Neural progenitor cell (in vitro differentiated cells): ENCODE data around the gene FAM174C. TPM values are rescaled to one million over a fixed set of nuclear protein-coding genes. Genes with fewer than 3 reads are reported as not detected.
A peak's percentile ranks its signal among the peaks of the same experiment; 100 is the strongest.

Experiments
- DNase-seq: peaks from one replicate; pipeline ENCODE4 v3.0.0-alpha.2; 2016; ENCODE audit warnings: low spot score
- H2AFZ ChIP-seq: fragments of 200-600 bp; sonication (generic); replicated peaks from 2 replicates; pipeline ENCODE4 v1.6.1; 2016; ENCODE audit warnings: antibody characterized with exemption
- H3F3A ChIP-seq: fragments of 200-600 bp; sonication (generic); 2 replicates; pipeline ENCODE4 v1.6.1; 2016; ENCODE audit warnings: antibody characterized with exemption, low read depth
- H3K27ac ChIP-seq: fragments of 200-600 bp; sonication (generic); 2 replicates; pipeline ENCODE4 v1.5.1; 2016; ENCODE audit warnings: mild to moderate bottlenecking
- H3K27me3 ChIP-seq: fragments of 200-600 bp; sonication (generic); 2 replicates; pipeline ENCODE4 v1.6.1; 2016; ENCODE audit warnings: mild to moderate bottlenecking, moderate library complexity
- H3K36me3 ChIP-seq: fragments of 200-600 bp; sonication (generic); 2 replicates; pipeline ENCODE4 v1.5.1; 2016
- H3K4me1 ChIP-seq: fragments of 200-600 bp; sonication (generic); 2 replicates; pipeline ENCODE4 v1.6.1; 2016; ENCODE audit warnings: mixed run types
- H3K4me2 ChIP-seq: fragments of 200-600 bp; sonication (generic); 2 replicates; pipeline ENCODE4 v1.6.1; 2016
- H3K4me3 ChIP-seq: fragments of 200-600 bp; sonication (generic); 2 replicates; pipeline ENCODE4 v1.5.1; 2016
- H3K79me2 ChIP-seq: fragments of 200-600 bp; sonication (generic); 2 replicates; pipeline ENCODE4 v1.6.1; 2016; ENCODE audit warnings: low read depth
- H3K9ac ChIP-seq: fragments of 200-600 bp; sonication (generic); 2 replicates; pipeline ENCODE4 v1.6.1; 2016
- H3K9me3 ChIP-seq: fragments of 200-600 bp; sonication (generic); 2 replicates; pipeline ENCODE4 v1.5.1; 2016; ENCODE audit warnings: low read depth
- H4K20me1 ChIP-seq: fragments of 200-600 bp; sonication (generic); 2 replicates; pipeline ENCODE4 v1.6.1; 2016; ENCODE audit warnings: low read depth
- H3K27ac Mint-ChIP-seq: 3 replicates; pipeline ENCODE4 v1.8.0; 2021; ENCODE audit warnings: mixed read lengths
- H3K27me3 Mint-ChIP-seq: 2 replicates; pipeline ENCODE4 v1.8.0; 2022; ENCODE audit warnings: low read depth, mild to moderate bottlenecking, inconsistent platforms, moderate library complexity, mixed read lengths; ENCODE audit not compliant: insufficient read depth
- H3K36me3 Mint-ChIP-seq: 3 replicates; pipeline ENCODE4 v1.8.0; 2021; ENCODE audit warnings: mixed read lengths
- H3K4me1 Mint-ChIP-seq: 3 replicates; pipeline ENCODE4 v1.8.0; 2021; ENCODE audit warnings: mixed read lengths
- H3K4me3 Mint-ChIP-seq: 3 replicates; pipeline ENCODE4 v1.8.0; 2021; ENCODE audit warnings: mild to moderate bottlenecking, moderate library complexity, mixed read lengths
- H3K9me3 Mint-ChIP-seq: 3 replicates; pipeline ENCODE4 v1.8.0; 2020; ENCODE audit warnings: mixed read lengths
- EZH2 ChIP-seq: fragments of 200-600 bp; sonication (generic); IDR thresholded peaks from 2 replicates; pipeline ENCODE4 v1.6.1; 2017; ENCODE audit warnings: antibody characterized with exemption, mild to moderate bottlenecking, moderate library complexity
- EZH2phosphoT487 ChIP-seq: fragments of 200-600 bp; sonication (generic); IDR thresholded peaks from 2 replicates; pipeline ENCODE4 v1.6.1; 2017; ENCODE audit warnings: antibody characterized with exemption
- total RNA-seq: library from RNA; depleted of rRNA; stranded (reverse); fragments of >200 nt; gene quantifications from 2 replicates; pipeline ENCODE4 v1.2.3, GENCODE V29; 2015; ENCODE audit warnings: low replicate concordance
- TF ChIP-seq, protein P1 (sequence below): fragments of 200-600 bp; sonication (generic); IDR thresholded peaks from 2 replicates; pipeline ENCODE4 v1.5.1; 2017; ENCODE audit warnings: antibody characterized with exemption, mild to moderate bottlenecking

The FAM174C gene
- total RNA-seq, 1 donor from 2014 or later: 4.8 TPM

DNA sequence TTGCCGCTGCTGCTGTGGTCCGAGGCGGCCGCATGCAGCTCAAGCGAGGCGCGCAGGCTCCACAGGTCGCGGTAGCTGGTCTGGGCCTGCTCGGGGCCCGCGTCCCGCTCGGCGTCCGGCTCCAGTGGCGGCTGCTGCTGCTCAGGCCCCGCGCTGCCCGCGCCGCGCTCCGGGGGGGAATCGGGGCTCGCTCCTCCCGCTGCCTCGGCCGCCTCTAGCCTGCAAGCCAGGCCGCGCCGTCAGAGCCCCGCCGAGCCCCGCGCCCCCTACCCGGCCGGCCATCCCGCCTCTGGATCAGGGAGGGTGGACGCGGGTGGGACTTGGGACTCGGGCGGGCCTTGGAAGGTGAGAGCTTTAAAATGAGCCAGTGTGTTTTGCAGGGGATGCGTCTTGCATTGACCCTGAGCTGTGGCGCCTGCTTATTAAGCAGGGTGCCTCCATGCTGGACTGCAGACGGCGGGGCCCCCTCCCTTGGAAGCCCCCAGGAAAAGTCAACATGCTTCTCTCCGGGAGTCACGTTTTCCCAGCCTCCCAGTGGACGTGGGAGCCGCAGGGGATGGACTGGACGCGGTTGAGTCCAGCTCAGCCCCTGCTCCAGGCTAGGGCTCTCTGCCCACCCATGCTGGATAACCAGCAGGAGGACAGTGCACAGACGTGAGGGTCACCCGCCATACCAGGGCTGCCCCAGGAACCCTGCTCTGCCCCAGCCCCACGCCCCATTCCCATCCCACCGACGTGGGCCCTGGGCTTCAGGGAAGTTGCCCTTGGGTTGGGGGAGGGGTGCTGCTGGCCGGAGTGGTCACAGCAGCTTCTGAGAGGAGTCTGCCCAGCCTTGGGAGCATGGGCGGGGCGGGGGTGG, 45.2 kb upstream of the FAM174C start:
- H3K4me1 ChIP-seq: no peaks in the 10 kb centered on the region
- no peak overlapping the region for H3K9ac ChIP-seq
- no peaks in the 10 kb centered on the region for H3K36me3 ChIP-seq
- peaks cover 6% of the 10 kb centered on the region for H3K27me3 Mint-ChIP-seq
- TF ChIP-seq, protein P1, sequence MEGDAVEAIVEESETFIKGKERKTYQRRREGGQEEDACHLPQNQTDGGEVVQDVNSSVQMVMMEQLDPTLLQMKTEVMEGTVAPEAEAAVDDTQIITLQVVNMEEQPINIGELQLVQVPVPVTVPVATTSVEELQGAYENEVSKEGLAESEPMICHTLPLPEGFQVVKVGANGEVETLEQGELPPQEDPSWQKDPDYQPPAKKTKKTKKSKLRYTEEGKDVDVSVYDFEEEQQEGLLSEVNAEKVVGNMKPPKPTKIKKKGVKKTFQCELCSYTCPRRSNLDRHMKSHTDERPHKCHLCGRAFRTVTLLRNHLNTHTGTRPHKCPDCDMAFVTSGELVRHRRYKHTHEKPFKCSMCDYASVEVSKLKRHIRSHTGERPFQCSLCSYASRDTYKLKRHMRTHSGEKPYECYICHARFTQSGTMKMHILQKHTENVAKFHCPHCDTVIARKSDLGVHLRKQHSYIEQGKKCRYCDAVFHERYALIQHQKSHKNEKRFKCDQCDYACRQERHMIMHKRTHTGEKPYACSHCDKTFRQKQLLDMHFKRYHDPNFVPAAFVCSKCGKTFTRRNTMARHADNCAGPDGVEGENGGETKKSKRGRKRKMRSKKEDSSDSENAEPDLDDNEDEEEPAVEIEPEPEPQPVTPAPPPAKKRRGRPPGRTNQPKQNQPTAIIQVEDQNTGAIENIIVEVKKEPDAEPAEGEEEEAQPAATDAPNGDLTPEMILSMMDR: no peak
- no peak for TF ChIP-seq EZH2phosphoT487
- TF ChIP-seq EZH2: no peak
- H3K9me3 ChIP-seq: no peaks in the 10 kb centered on the region
- no peaks in the 10 kb centered on the region for H3K27me3 ChIP-seq
- no peak overlapping the region for H3K27ac ChIP-seq
- no peak for DNase-seq
- no peak overlapping the region for H3K4me3 ChIP-seq
- no peak overlapping the region for H3K4me3 Mint-ChIP-seq
- no peaks in the 10 kb centered on the region for H3K79me2 ChIP-seq
- no peak overlapping the region for H3K27ac Mint-ChIP-seq
- peaks cover 7% of the 10 kb centered on the region for H3K4me1 Mint-ChIP-seq
- no peaks in the 10 kb centered on the region for H3K9me3 Mint-ChIP-seq
- peaks cover 2% of the 10 kb centered on the region for H3K36me3 Mint-ChIP-seq
- peaks cover 5% of the 10 kb centered on the region for H3F3A ChIP-seq
- H3K4me2 ChIP-seq: no peak overlapping the region
- H2AFZ ChIP-seq: no peak overlapping the region
- peaks cover 22% of the 10 kb centered on the region for H4K20me1 ChIP-seq

DNA sequence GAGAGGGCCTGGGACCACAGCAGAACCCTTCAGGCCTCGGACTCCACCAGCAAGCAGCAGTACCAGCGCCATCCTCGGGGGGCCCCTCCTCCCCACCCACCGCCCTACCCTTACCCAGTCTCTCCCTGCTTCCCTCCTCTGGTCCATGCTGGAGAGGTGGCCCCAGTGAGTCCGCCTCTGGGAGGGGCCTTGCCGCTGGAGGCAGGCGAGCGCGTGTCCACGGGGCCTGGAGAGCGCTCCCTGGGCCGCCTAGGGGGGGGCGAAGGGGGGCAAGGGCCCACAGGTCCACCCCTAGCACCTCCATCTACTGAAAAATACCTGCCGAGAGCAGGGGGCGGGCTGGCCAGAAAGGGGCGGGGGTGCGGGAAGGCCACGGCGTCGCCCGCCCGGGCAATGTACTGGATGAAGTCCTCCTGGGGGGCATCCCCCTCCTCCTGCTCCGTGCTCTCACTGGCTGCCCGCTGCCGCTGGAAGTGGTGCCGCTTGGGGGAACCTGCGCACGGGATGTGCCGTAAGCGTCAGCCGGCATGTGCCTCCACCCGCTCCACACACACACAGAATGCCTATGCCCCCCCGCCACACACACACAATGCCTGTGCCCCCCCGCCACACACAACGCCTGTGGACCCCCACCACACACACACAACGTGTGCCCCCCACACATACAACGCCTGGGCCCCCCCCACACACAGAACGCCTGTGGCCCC, 44.4 kb upstream of the FAM174C start:
- Histone ChIP-seq H3F3A (peaks cover 5% of the 10 kb centered on the region), H3K27ac (no peak overlapping the region), H3K4me1 (no peaks in the 10 kb centered on the region), H3K9ac (no peak overlapping the region), H4K20me1 (peaks cover 20% of the 10 kb centered on the region), H3K9me3 (no peaks in the 10 kb centered on the region), H3K36me3 (no peaks in the 10 kb centered on the region), H3K4me2 (no peak overlapping the region), H3K79me2 (peaks cover 6% of the 10 kb centered on the region), H3K27me3 (no peaks in the 10 kb centered on the region), H3K4me3 (no peak overlapping the region), H2AFZ (no peak overlapping the region)
- no peaks in the 10 kb centered on the region for H3K9me3 Mint-ChIP-seq
- DNase-seq: no peak
- H3K27ac Mint-ChIP-seq: no peak overlapping the region
- H3K4me1 Mint-ChIP-seq: peaks cover 7% of the 10 kb centered on the region
- peaks cover 2% of the 10 kb centered on the region for H3K36me3 Mint-ChIP-seq
- H3K4me3 Mint-ChIP-seq: no peak overlapping the region
- H3K27me3 Mint-ChIP-seq: peaks cover 6% of the 10 kb centered on the region
- TF ChIP-seq EZH2 (no peak), EZH2phosphoT487 (no peak)
- TF ChIP-seq, protein P1: no peak

DNA sequence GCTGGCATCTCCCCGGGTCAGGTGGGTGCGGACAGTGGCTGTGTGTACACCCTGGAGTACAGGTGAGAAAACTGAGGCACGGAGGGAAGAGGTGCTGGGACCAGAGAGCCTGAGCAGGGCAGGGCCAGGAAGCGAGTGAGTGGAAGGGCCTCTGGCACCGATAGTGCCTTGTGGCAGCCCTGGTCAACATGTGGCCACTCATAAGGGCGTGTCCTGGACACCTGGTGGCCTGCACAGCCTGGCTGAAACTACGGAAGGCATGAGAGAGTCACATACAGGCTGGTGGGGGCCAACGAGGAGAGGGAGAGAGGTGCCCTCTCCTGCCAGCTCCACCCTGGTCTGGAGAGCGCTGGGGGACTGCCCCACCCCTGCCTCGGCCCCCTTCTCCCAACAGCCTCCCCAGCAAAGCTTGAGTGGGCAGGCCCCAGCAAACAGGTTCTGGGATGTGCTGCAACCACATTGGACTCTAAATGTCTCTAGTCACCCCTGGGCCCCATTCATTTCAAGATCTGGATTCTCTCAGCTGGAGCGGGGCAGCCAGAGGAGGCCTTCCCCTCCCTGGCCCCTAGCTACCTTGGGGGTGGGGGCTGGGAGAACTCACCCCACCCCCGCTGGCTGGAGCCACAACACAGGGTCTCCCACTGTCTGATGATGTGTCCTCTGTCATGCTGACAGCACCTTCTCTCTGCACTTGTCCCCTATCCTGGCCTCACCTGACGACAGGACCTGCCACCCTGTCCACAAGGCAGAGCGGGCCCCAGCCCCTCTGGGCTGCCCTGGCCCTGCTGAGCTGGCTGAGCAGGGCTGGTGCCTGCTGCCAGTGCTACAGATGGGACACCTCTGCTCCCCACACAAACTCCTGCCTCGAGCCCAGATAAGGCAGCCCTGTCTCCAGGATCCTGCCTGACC, 43.3 kb upstream of the FAM174C start:
- no peak overlapping the region for H2AFZ ChIP-seq
- peaks cover 19% of the 10 kb centered on the region for H4K20me1 ChIP-seq
- Mint-ChIP-seq H3K4me1 (peaks cover 7% of the 10 kb centered on the region), H3K36me3 (peaks cover 2% of the 10 kb centered on the region), H3K4me3 (no peak overlapping the region), H3K27me3 (peaks cover 6% of the 10 kb centered on the region), H3K27ac (peak overlapping the region; percentile 42), H3K9me3 (no peaks in the 10 kb centered on the region)
- H3K4me2 ChIP-seq: no peak overlapping the region
- no peaks in the 10 kb centered on the region for H3K27me3 ChIP-seq
- no peak overlapping the region for H3K27ac ChIP-seq
- peaks cover 8% of the 10 kb centered on the region for H3F3A ChIP-seq
- H3K4me1 ChIP-seq: no peaks in the 10 kb centered on the region
- no peaks in the 10 kb centered on the region for H3K9me3 ChIP-seq
- no peak for DNase-seq
- no peak overlapping the region for H3K4me3 ChIP-seq
- TF ChIP-seq EZH2phosphoT487 (no peak), EZH2 (no peak)
- TF ChIP-seq, protein P1: no peak
- H3K79me2 ChIP-seq: peaks cover 12% of the 10 kb centered on the region
- no peaks in the 10 kb centered on the region for H3K36me3 ChIP-seq
- H3K9ac ChIP-seq: no peak overlapping the region
